Kidney epithelial cell (primary cell): ENCODE results near the gene ARHGAP24. TPM values are rescaled to one million over a fixed set of nuclear protein-coding genes. Genes with fewer than 3 reads are reported as not detected.

Experiments
- DNase-seq: peaks from one replicate; pipeline ENCODE4 v3.0.0-alpha.2; 2010; ENCODE audit warnings: low read depth
- H3K27me3 ChIP-seq: 2 replicates; pipeline ENCODE4 v1.6.0; 2011; ENCODE audit warnings: low read length; ENCODE audit not compliant: control insufficient read depth, insufficient read depth
- H3K36me3 ChIP-seq: 2 replicates; pipeline ENCODE4 v1.5.1; 2011; ENCODE audit warnings: low read length; ENCODE audit not compliant: control insufficient read depth, insufficient read depth
- H3K4me3 ChIP-seq: 2 replicates; pipeline ENCODE4 v1.5.1; 2011; ENCODE audit warnings: low read depth, mild to moderate bottlenecking, control low read depth, low read length
- total RNA-seq: library from RNA; depleted of rRNA; stranded (reverse); fragments of >200 nt; gene quantifications from 2 replicates; pipeline ENCODE4 v1.2.3, GENCODE V29; 2015
- TF ChIP-seq, protein P1 (sequence below): IDR thresholded peaks from 2 replicates; pipeline ENCODE4 v1.5.1; 2011; ENCODE audit warnings: mild to moderate bottlenecking, moderate library complexity, low read length, control low read depth, inconsistent platforms; ENCODE audit not compliant: insufficient read depth, poor library complexity, severe bottlenecking

The ARHGAP24 gene
- total RNA-seq: 6.5 and 9.6 TPM in 2 replicates

DNA sequence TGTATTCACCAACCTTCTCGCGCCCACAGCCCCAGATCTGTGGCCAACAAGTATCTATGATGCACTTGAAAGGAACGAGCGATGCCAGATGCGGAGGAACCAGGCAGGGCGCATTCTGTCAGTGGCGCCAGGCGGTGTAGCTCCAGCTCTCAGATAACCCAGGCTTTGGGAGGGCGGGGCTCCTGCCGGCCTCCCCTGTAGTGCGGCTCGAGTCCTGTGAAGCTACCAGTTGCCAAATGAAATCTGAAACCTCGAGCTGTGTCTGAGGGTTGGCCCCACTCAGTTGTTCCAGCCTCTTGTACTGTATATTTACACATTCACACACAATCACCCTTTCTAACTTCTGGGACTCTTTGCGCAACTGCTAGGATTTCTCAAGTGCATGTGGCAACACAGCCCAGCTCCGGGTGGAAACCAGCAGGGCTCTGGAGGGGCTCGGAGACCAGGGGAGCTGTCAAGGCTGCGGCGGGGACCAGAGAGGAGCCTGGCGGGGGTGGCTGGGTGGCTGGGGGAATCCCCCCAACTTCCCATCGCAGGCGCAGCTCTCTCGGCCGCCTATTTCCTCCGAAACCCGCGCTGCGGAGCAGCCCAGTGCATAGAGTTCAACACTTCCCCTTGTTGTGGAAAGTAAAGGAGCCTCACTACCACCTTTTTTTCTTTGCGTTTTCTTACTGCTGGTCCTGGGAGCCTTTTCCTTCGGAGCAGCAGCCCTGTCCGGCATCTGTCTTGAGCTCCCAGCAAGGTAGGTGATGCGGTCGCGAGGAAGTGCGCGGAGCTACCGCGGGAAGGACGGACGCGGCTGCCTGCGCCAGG lies at the start of gene ARHGAP24:
Gene ARHGAP24, plus strand, starts transcription at position 333 of the 813 bp plus-strand sequence.
- Histone ChIP-seq H3K27me3 (no peaks in the 10 kb centered on the region), H3K4me3 (peak within 1 kb of the TSS; percentile 64), H3K36me3 (no peaks in the 10 kb centered on the region)
- TF ChIP-seq, protein P1, sequence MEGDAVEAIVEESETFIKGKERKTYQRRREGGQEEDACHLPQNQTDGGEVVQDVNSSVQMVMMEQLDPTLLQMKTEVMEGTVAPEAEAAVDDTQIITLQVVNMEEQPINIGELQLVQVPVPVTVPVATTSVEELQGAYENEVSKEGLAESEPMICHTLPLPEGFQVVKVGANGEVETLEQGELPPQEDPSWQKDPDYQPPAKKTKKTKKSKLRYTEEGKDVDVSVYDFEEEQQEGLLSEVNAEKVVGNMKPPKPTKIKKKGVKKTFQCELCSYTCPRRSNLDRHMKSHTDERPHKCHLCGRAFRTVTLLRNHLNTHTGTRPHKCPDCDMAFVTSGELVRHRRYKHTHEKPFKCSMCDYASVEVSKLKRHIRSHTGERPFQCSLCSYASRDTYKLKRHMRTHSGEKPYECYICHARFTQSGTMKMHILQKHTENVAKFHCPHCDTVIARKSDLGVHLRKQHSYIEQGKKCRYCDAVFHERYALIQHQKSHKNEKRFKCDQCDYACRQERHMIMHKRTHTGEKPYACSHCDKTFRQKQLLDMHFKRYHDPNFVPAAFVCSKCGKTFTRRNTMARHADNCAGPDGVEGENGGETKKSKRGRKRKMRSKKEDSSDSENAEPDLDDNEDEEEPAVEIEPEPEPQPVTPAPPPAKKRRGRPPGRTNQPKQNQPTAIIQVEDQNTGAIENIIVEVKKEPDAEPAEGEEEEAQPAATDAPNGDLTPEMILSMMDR: peak; percentile 4
- DNase-seq: peak; percentile 76

DNA sequence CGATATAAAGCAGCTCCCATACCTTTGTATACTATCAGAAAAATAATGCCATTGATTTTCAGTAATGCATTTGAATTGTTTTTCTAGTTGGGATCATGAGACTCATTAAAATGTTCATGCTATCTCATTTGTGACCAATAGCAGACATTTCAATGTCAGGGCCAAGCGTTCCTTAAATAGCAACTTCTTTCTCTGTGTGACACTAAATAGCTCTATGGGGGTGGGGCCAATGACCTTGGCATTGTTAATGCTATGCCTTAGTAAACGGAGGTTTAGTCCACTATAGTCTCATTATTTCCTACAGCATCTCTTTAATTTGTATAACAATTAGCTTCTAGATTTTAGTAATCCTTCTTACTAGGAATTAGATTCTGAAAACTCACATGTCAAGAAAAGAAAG lies 48.6 kb upstream of the ARHGAP24 start:
- Histone ChIP-seq H3K4me3 (no peak overlapping the region), H3K36me3 (no peaks in the 10 kb centered on the region)
- no peak for DNase-seq

DNA sequence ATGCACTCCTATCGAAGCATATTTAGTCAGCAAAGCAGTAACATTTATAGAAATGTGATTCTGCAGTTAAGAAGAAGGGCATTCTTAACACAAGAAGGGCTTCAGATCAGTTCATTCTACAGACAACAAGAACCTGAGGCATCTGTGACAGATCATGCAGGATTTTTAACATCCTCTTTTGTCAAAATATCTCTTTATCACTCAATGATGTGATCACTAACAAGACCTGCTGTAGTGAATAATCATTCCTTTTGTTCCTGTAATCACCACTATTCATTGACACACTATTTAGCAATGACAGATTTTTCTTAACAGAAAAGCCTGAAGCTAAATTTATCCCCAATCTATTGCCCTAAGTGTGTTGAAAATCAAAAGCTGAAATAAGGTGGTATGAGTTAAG lies 47.8 kb upstream of the ARHGAP24 start:
- Histone ChIP-seq H3K4me3 (no peak overlapping the region), H3K36me3 (no peaks in the 10 kb centered on the region), H3K27me3 (no peaks in the 10 kb centered on the region)
- TF ChIP-seq, protein P1: no peak
- no peak for DNase-seq

More for the DNA sequence above, 48.6 kb upstream of the ARHGAP24 start:
- no peaks in the 10 kb centered on the region for H3K27me3 ChIP-seq
- TF ChIP-seq, protein P1: no peak

DNA sequence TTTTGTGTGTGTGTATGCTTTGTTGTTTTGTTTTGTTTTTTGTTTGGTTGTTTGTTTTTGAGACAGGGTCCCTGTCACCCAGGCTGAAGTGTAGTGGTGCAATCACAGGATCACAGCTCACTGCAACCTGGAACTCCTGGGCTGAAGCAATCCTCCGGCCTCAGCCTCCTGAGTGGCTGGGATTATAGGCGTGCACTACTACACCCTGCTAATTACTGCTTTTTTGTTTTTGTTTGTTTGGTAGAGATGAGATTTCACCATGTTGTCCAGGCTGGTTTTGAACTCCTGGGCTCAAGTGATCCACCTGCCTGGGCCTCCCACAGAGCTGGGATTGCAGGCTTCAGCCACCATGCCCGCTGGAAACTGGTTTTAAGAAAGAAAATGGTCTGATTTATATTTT lies 44.7 kb upstream of the ARHGAP24 start:
- no peak overlapping the region for H3K4me3 ChIP-seq
- no peaks in the 10 kb centered on the region for H3K27me3 ChIP-seq
- H3K36me3 ChIP-seq: no peaks in the 10 kb centered on the region
- DNase-seq: no peak
- TF ChIP-seq, protein P1: no peak

DNA sequence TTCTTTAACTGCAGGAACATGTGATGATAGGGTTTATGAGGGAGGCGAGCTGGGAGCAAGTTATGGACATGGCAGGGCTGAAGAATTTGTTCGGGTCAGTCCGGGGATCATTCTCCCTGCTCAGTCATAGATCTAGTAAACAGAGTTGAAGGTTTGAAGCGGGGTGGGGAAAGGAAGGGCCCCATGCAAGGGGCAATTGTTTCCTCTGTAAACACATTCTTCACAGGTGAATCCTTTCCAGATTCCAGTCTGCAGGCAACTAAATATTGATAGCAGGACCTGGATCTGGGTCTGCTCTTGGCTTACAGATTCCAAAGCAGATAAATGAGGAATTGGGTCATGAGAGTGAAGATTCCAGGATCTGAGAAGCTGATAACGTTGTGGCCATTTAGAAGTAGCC lies 44.3 kb upstream of the ARHGAP24 start:
- Histone ChIP-seq H3K36me3 (no peaks in the 10 kb centered on the region), H3K27me3 (no peaks in the 10 kb centered on the region), H3K4me3 (no peak overlapping the region)
- TF ChIP-seq, protein P1: no peak
- no peak for DNase-seq

DNA sequence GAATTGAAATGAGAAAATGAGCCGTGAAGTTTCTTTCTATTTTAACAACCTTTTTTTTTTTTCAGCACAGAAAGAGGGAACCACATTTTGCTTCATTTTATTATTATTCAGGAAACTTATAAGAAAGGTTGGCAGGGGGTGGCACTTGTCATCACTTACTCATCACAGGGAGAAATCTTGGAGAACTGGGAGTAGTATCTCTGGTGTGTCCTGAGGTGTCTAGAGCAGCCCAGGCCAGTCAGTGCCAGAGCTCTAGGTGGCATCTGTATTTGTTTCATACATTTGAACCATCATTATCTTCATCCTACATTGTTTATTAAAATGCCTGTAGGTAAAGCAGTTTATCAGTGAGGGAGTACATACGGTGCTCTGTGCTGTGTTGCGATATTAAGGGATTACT lies 43.8 kb upstream of the ARHGAP24 start:
- Histone ChIP-seq H3K27me3 (no peaks in the 10 kb centered on the region), H3K36me3 (no peaks in the 10 kb centered on the region), H3K4me3 (no peak overlapping the region)
- TF ChIP-seq, protein P1: no peak
- no peak for DNase-seq
